Ascending aorta (tissue), 2 donors: ENCODE results near the gene WWC2. TPM values are rescaled to one million over a fixed set of nuclear protein-coding genes. Genes with fewer than 3 reads are reported as not detected.

ENCODE experiments used
- DNase-seq, 2 donors: peaks; one replicate each; pipeline ENCODE4 v3.0.0-alpha.2; 2019; ENCODE audit warnings: low spot score in 2 of 2
- H3K27ac ChIP-seq, 2 donors: fragments of 200-600 bp; sonication (generic); one replicate each; pipeline ENCODE4 v1.5.1; 2016 to 2017; ENCODE audit warnings: mild to moderate bottlenecking in 1 of 2
- H3K27me3 ChIP-seq: fragments of 200-600 bp; sonication (generic); one replicate; pipeline ENCODE4 v1.5.1; 2017
- H3K36me3 ChIP-seq, 2 donors: fragments of 200-600 bp; sonication (generic); one replicate each; pipeline ENCODE4 v1.5.1; 2016
- H3K4me1 ChIP-seq, 2 donors: fragments of 200-600 bp; sonication (generic); one replicate each; pipeline ENCODE4 v1.5.1; 2016 to 2017; ENCODE audit warnings: mild to moderate bottlenecking in 1 of 2
- H3K4me3 ChIP-seq, 2 donors: fragments of 200-600 bp; sonication (generic); one replicate each; pipeline ENCODE4 v1.5.1; 2016 to 2017; ENCODE audit warnings: mild to moderate bottlenecking in 1 of 2
- H3K9me3 ChIP-seq, 2 donors: fragments of 200-600 bp; sonication (generic); one replicate each; pipeline ENCODE4 v1.5.1; 2016
- CTCF ChIP-seq, 3 experiments: fragments of 200-600 bp in 2 of 3; fragments of 450-650 bp in 1 of 3; sonication (generic) in 2 of 3; IDR thresholded peaks; one replicate each; pipeline ENCODE4 v1.5.1; 2016 to 2019; ENCODE audit warnings: antibody characterized with exemption in 3 of 3, mild to moderate bottlenecking in 1 of 3, moderate library complexity in 1 of 3
- intact Hi-C: fragments of 100-400 bp; cut with DNase I; formaldehyde crosslinking; loops from one replicate; pipeline ENCODE4 v1.15.1; 2023
- total RNA-seq: library from RNA; depleted of rRNA; stranded (reverse); fragments of >200 nt; gene quantifications from one replicate; pipeline ENCODE4 v1.1.0, GENCODE V29; 2016

WWC2 gene
- total RNA-seq, 1 donor from 2014 or later: 3.8 TPM

- H3K9me3 ChIP-seq: no peaks in the 10 kb centered on the region
- intact Hi-C loops: no loop called here
- no peak for TF ChIP-seq CTCF (IDR thresholded peaks at IDR 0.05)
- H3K4me3 ChIP-seq: no peak overlapping the region
- no peaks in the 10 kb centered on the region for H3K27me3 ChIP-seq
- H3K4me1 ChIP-seq: no peaks in the 10 kb centered on the region
- peaks cover 0 to 21% of the 10 kb centered on the region in 2 donors for H3K36me3 ChIP-seq
- no peak for DNase-seq
- no peak overlapping the region for H3K27ac ChIP-seq
These were observed 106.1 kb downstream of the WWC2 start for GRCh38 chr4:183205193-183205592.

GRCh38 chr4:183205709-183206108 is 106.7 kb downstream of the WWC2 start:
- H3K27ac ChIP-seq: no peak overlapping the region
- H3K4me3 ChIP-seq: no peak overlapping the region
- H3K4me1 ChIP-seq: no peaks in the 10 kb centered on the region
- H3K9me3 ChIP-seq: no peaks in the 10 kb centered on the region
- no peak for DNase-seq
- intact Hi-C loops: no loop called here
- no peak for TF ChIP-seq CTCF (IDR thresholded peaks at IDR 0.05)
- no peaks in the 10 kb centered on the region for H3K27me3 ChIP-seq
- peaks cover 0 to 25% of the 10 kb centered on the region in 2 donors for H3K36me3 ChIP-seq

GRCh38 chr4:183211533-183211932 is 112.5 kb downstream of the WWC2 start:
- H3K4me1 ChIP-seq: no peaks in the 10 kb centered on the region
- H3K4me3 ChIP-seq: no peak overlapping the region
- no peaks in the 10 kb centered on the region for H3K9me3 ChIP-seq
- peaks cover 0 to 25% of the 10 kb centered on the region in 2 donors for H3K36me3 ChIP-seq
- no peaks in the 10 kb centered on the region for H3K27me3 ChIP-seq
- no peak for DNase-seq
- H3K27ac ChIP-seq: no peak overlapping the region
- intact Hi-C loops: no loop called here
- TF ChIP-seq CTCF (IDR thresholded peaks at IDR 0.05): no peak

- Histone ChIP-seq H3K27ac (no peak overlapping the region), H3K4me1 (no peaks in the 10 kb centered on the region), H3K36me3 (peaks cover 0 to 14% of the 10 kb centered on the region in 2 donors), H3K4me3 (no peak overlapping the region), H3K9me3 (no peaks in the 10 kb centered on the region), H3K27me3 (no peaks in the 10 kb centered on the region)
- TF ChIP-seq CTCF (IDR thresholded peaks at IDR 0.05): no peak
- DNase-seq: no peak
- intact Hi-C loops: no loop called here
These were observed 114.9 kb downstream of the WWC2 start for GRCh38 chr4:183213996-183214395.

- intact Hi-C loops: no loop called here
- TF ChIP-seq CTCF (IDR thresholded peaks at IDR 0.05): no peak
- Histone ChIP-seq H3K9me3 (no peaks in the 10 kb centered on the region), H3K36me3 (peaks cover 0 to 4% of the 10 kb centered on the region in 2 donors), H3K4me1 (no peaks in the 10 kb centered on the region), H3K27ac (no peak overlapping the region), H3K4me3 (no peak overlapping the region), H3K27me3 (no peaks in the 10 kb centered on the region)
- DNase-seq: no peak
These were observed 115.9 kb downstream of the WWC2 start for GRCh38 chr4:183214912-183215488.

GRCh38 chr4:183220236-183220635 is 121.2 kb downstream of the WWC2 start:
- H3K4me3 ChIP-seq: no peak overlapping the region
- no peaks in the 10 kb centered on the region for H3K36me3 ChIP-seq
- H3K9me3 ChIP-seq: no peaks in the 10 kb centered on the region
- no peaks in the 10 kb centered on the region for H3K27me3 ChIP-seq
- no peaks in the 10 kb centered on the region for H3K4me1 ChIP-seq
- H3K27ac ChIP-seq: peak overlapping the region in 1 of 2 donors; percentile 30
- intact Hi-C loops: no loop called here
- DNase-seq: no peak
- no peak for TF ChIP-seq CTCF (IDR thresholded peaks at IDR 0.05)
